Panc1 (cell line): ENCODE data around the gene SLC26A11. TPM values are rescaled to one million over a fixed set of nuclear protein-coding genes. Genes with fewer than 3 reads are reported as not detected.

ENCODE experiments used
- ATAC-seq: fragments of 200-7000 bp; cut with Tn5 transposase; 2 replicates; pipeline ENCODE4 v1.9.1; 2020; ENCODE audit warnings: mild to moderate bottlenecking, moderate library complexity
- BruUV-seq: library from RNA; stranded (reverse); fragments of 400-500 nt; replicated peaks from 2 replicates; lab custom pipeline; 2021; lab: Mats Ljungman, UMichigan
- CTCF ChIA-PET: fragments of 300-600 bp; sonication (Branson Sonifier 250); formaldehyde crosslinking; loops from one replicate; lab custom pipeline; 2022; ENCODE audit warnings: antibody characterized with exemption; lab: Charles Lee
- POLR2A ChIA-PET: fragments of 300-600 bp; sonication (Branson Sonifier 250); formaldehyde crosslinking; loops from one replicate; lab custom pipeline; 2022; ENCODE audit warnings: antibody characterized with exemption; lab: Charles Lee
- DNase-seq: peaks from one replicate; pipeline ENCODE4 v3.0.0-alpha.2; 2010; ENCODE audit warnings: low read depth, low spot score
- H3K27ac ChIP-seq: 2 replicates; pipeline ENCODE4 v1.5.1; 2011; ENCODE audit warnings: mild to moderate bottlenecking, low read length, inconsistent platforms
- H3K27me3 ChIP-seq: fragments of 200-500 bp; sonication (Bioruptor generic); 2 replicates; pipeline ENCODE4 v1.6.0; 2014; ENCODE audit warnings: low read length, inconsistent platforms; ENCODE audit not compliant: control insufficient read depth, insufficient read depth
- H3K36me3 ChIP-seq: fragments of 200-500 bp; sonication (Bioruptor generic); 2 replicates; pipeline ENCODE4 v1.5.1; 2014; ENCODE audit warnings: inconsistent platforms, mild to moderate bottlenecking, low read length, moderate library complexity; ENCODE audit not compliant: control insufficient read depth, insufficient read depth
- H3K4me1 ChIP-seq: 2 replicates; pipeline ENCODE4 v1.5.1; 2011; ENCODE audit warnings: inconsistent platforms, mild to moderate bottlenecking, low read length, moderate library complexity; ENCODE audit not compliant: control insufficient read depth, insufficient read depth
- H3K4me3 ChIP-seq, 2 experiments: 2 replicates each; pipeline ENCODE4 v1.5.1; 2011 to 2012; ENCODE audit warnings: low read depth in 2 of 2, low read length in 2 of 2, mild to moderate bottlenecking in 2 of 2, inconsistent platforms in 1 of 2, moderate library complexity in 1 of 2
- H3K9me3 ChIP-seq: fragments of 200-500 bp; sonication (Bioruptor generic); 2 replicates; pipeline ENCODE4 v1.5.1; 2014; ENCODE audit warnings: low read depth, mild to moderate bottlenecking, inconsistent platforms, low read length, moderate library complexity; ENCODE audit not compliant: control insufficient read depth, insufficient read depth
- POLR2AphosphoS5 ChIP-seq: IDR thresholded peaks from 2 replicates; pipeline ENCODE4 v1.6.1; 2012; ENCODE audit warnings: mild to moderate bottlenecking, low read depth, low read length, moderate library complexity
- SIN3A ChIP-seq: IDR thresholded peaks from 2 replicates; pipeline ENCODE4 v1.6.1; 2012; ENCODE audit warnings: low read depth, mild to moderate bottlenecking, low read length, moderate library complexity, borderline replicate concordance; ENCODE audit not compliant: insufficient read depth
- TCF7L2 ChIP-seq: IDR thresholded peaks from 2 replicates; pipeline ENCODE4 v1.6.1; 2011; ENCODE audit warnings: mild to moderate bottlenecking, low read depth, low read length, inconsistent platforms
- in situ Hi-C: cut with HindIII; loops from 2 replicates; pipeline ENCODE4 v1.10.0; 2016; ENCODE audit warnings: low sequenced_read_pairs, low pct_unique_long_range_greater_than_20kb
- intact Hi-C: fragments of 100-400 bp; cut with micrococcal nuclease; formaldehyde crosslinking; loops from one replicate; pipeline ENCODE4 v1.10.0; 2022; ENCODE audit not compliant: unreplicated experiment
- total RNA-seq: library from RNA; stranded (reverse); gene quantifications from one replicate; pipeline ENCODE4 v1.2.1, GENCODE V29; 2021; ENCODE audit not compliant: unreplicated experiment
- TF ChIP-seq, protein P1 (sequence below), 2 experiments: IDR thresholded peaks; 2 replicates each; pipeline ENCODE4 v1.6.1; 2011 to 2012; ENCODE audit warnings: low read depth in 2 of 2, control low read depth in 1 of 2, low read length in 1 of 2, mild to moderate bottlenecking in 1 of 2, moderate library complexity in 1 of 2; ENCODE audit not compliant: insufficient read depth in 1 of 2
- TF ChIP-seq, protein P2 (sequence below): fragments of 450-650 bp; IDR thresholded peaks from 2 replicates; pipeline ENCODE4 v1.5.1; 2017; ENCODE audit warnings: mild to moderate bottlenecking

SLC26A11 gene
- total RNA-seq, 1 experiment from 2014 or later, result 30.9 TPM

DNA sequence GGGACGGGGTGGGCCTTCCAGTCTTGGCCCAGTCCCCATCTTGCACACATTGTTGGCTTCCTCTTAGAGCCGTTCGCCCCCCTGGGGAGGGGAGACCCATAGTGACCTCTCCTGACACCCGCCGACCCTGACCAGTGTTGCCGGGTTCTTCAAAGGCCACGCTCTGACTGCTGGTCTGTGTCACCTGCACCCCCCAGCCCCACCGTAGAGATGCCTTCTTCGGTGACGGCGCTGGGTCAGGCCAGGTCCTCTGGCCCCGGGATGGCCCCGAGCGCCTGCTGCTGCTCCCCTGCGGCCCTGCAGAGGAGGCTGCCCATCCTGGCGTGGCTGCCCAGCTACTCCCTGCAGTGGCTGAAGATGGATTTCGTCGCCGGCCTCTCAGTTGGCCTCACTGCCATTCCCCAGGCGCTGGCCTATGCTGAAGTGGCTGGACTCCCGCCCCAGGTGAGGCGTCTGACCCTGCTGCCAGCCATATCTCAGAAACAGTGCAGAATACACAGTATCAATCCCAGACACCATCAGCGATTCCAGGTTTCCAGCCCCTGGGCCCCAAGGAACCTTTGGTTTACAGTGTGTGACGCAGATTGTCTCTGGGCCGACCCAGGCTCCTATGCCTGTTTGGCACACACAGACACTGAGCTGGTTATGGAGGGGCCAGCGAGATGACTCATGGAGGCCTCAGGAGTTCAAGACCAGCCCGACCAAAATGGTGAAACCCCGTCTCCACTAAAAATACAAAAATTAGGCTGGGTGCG, 1.3 kb downstream of the SLC26A11 start:
- POLR2A ChIA-PET, result interaction anchor here (0.7 kb wide), 1 partner anchor 17 kb away, joined by 5 read pairs; no protein-coding TSS in a partner anchor
- CTCF ChIA-PET, result no interaction called here
- H3K27me3 ChIP-seq, result no peaks in the 10 kb centered on the region
- DNase-seq (no peak), ATAC-seq (no peak)
- no peaks in the 10 kb centered on the region for H3K9me3 ChIP-seq
- BruUV-seq, result no TSS peak
- intact Hi-C loops (no loop called here), in situ Hi-C loops (no loop called here)
- peaks cover 14% of the 10 kb centered on the region for H3K4me1 ChIP-seq
- peak; percentile 16; the same call in 1 of the 2 replicates for TF ChIP-seq TCF7L2
- TF ChIP-seq POLR2AphosphoS5, result no peak
- peak overlapping the region; percentile 82 for H3K27ac ChIP-seq
- H3K36me3 ChIP-seq, result no peaks in the 10 kb centered on the region; the same call in 1 of the 2 replicates
- H3K4me3 ChIP-seq, result peak overlapping the region; percentile 74 to 97

DNA sequence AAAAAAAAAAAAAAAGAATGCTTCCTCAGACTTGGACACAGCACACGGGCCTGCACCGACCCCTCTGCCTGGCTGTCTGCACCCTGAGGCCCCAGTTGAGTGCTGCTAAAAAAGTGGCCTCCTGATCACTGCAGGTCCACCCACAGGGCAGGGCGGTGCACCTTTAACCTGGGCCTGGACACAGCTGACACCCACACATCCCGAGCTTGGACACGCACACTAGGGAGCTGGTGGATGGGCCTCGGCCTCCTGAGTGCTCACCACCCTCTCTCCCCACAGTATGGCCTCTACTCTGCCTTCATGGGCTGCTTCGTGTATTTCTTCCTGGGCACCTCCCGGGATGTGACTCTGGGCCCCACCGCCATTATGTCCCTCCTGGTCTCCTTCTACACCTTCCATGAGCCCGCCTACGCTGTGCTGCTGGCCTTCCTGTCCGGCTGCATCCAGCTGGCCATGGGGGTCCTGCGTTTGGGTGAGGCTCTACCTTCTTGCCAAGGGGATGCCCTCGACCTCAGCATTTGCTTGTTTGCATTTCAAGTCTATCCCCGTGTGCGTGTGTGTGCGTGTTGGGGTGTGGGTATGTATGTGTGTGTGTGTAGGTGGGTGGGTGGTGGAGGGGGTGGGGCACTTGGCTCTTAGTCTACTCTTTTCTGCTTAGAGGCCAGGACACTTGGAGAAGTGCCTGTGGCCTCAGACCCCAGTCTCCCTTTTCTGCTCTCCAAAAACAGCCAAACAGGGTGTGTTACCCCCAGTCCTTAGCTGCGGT, 2.3 kb downstream of the SLC26A11 start:
- CTCF ChIA-PET, result no interaction called here

More for the DNA sequence above, 2.3 kb downstream of the SLC26A11 start:
- Histone ChIP-seq H3K27ac (no peak overlapping the region), H3K4me1 (peaks cover 14% of the 10 kb centered on the region), H3K9me3 (no peaks in the 10 kb centered on the region), H3K4me3 (no peak overlapping the region), H3K27me3 (no peaks in the 10 kb centered on the region), H3K36me3 (no peaks in the 10 kb centered on the region; the same call in 1 of the 2 replicates)
- TF ChIP-seq TCF7L2 (no peak), SIN3A (no peak), POLR2AphosphoS5 (no peak)
- TF ChIP-seq, protein P1, sequence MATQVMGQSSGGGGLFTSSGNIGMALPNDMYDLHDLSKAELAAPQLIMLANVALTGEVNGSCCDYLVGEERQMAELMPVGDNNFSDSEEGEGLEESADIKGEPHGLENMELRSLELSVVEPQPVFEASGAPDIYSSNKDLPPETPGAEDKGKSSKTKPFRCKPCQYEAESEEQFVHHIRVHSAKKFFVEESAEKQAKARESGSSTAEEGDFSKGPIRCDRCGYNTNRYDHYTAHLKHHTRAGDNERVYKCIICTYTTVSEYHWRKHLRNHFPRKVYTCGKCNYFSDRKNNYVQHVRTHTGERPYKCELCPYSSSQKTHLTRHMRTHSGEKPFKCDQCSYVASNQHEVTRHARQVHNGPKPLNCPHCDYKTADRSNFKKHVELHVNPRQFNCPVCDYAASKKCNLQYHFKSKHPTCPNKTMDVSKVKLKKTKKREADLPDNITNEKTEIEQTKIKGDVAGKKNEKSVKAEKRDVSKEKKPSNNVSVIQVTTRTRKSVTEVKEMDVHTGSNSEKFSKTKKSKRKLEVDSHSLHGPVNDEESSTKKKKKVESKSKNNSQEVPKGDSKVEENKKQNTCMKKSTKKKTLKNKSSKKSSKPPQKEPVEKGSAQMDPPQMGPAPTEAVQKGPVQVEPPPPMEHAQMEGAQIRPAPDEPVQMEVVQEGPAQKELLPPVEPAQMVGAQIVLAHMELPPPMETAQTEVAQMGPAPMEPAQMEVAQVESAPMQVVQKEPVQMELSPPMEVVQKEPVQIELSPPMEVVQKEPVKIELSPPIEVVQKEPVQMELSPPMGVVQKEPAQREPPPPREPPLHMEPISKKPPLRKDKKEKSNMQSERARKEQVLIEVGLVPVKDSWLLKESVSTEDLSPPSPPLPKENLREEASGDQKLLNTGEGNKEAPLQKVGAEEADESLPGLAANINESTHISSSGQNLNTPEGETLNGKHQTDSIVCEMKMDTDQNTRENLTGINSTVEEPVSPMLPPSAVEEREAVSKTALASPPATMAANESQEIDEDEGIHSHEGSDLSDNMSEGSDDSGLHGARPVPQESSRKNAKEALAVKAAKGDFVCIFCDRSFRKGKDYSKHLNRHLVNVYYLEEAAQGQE (IDR thresholded peaks at IDR 0.05; ENCODE audit: insufficient read depth in 1 of 2, low read depth in 2 of 2, low read length in 1 of 2), result no peak
- TF ChIP-seq, protein P2, sequence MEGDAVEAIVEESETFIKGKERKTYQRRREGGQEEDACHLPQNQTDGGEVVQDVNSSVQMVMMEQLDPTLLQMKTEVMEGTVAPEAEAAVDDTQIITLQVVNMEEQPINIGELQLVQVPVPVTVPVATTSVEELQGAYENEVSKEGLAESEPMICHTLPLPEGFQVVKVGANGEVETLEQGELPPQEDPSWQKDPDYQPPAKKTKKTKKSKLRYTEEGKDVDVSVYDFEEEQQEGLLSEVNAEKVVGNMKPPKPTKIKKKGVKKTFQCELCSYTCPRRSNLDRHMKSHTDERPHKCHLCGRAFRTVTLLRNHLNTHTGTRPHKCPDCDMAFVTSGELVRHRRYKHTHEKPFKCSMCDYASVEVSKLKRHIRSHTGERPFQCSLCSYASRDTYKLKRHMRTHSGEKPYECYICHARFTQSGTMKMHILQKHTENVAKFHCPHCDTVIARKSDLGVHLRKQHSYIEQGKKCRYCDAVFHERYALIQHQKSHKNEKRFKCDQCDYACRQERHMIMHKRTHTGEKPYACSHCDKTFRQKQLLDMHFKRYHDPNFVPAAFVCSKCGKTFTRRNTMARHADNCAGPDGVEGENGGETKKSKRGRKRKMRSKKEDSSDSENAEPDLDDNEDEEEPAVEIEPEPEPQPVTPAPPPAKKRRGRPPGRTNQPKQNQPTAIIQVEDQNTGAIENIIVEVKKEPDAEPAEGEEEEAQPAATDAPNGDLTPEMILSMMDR, result no peak
- BruUV-seq, result TSS peak; percentile 50
- ATAC-seq (no peak), DNase-seq (no peak)
- POLR2A ChIA-PET, result interaction anchor here (0.7 kb wide), 1 partner anchor 16 kb away, joined by 5 read pairs; no protein-coding TSS in a partner anchor
- intact Hi-C loops (no loop called here), in situ Hi-C loops (no loop called here)
